Panc1 (cell line): ENCODE results near the gene BCORL1. TPM values are rescaled to one million over a fixed set of nuclear protein-coding genes. Genes with fewer than 3 reads are reported as not detected.

ENCODE experiments used
- ATAC-seq: fragments of 200-7000 bp; cut with Tn5 transposase; 2 replicates; pipeline ENCODE4 v1.9.1; 2020; ENCODE audit warnings: mild to moderate bottlenecking, moderate library complexity
- BruUV-seq: library from RNA; stranded (reverse); fragments of 400-500 nt; replicated peaks from 2 replicates; lab custom pipeline; 2021; lab: Mats Ljungman, UMichigan
- CTCF ChIA-PET: fragments of 300-600 bp; sonication (Branson Sonifier 250); formaldehyde crosslinking; loops from one replicate; lab custom pipeline; 2022; ENCODE audit warnings: antibody characterized with exemption; lab: Charles Lee
- POLR2A ChIA-PET: fragments of 300-600 bp; sonication (Branson Sonifier 250); formaldehyde crosslinking; loops from one replicate; lab custom pipeline; 2022; ENCODE audit warnings: antibody characterized with exemption; lab: Charles Lee
- DNase-seq: peaks from one replicate; pipeline ENCODE4 v3.0.0-alpha.2; 2010; ENCODE audit warnings: low read depth, low spot score
- H3K27ac ChIP-seq: 2 replicates; pipeline ENCODE4 v1.5.1; 2011; ENCODE audit warnings: mild to moderate bottlenecking, low read length, inconsistent platforms
- H3K27me3 ChIP-seq: fragments of 200-500 bp; sonication (Bioruptor generic); 2 replicates; pipeline ENCODE4 v1.6.0; 2014; ENCODE audit warnings: low read length, inconsistent platforms; ENCODE audit not compliant: control insufficient read depth, insufficient read depth
- H3K36me3 ChIP-seq: fragments of 200-500 bp; sonication (Bioruptor generic); 2 replicates; pipeline ENCODE4 v1.5.1; 2014; ENCODE audit warnings: inconsistent platforms, mild to moderate bottlenecking, low read length, moderate library complexity; ENCODE audit not compliant: control insufficient read depth, insufficient read depth
- H3K4me1 ChIP-seq: 2 replicates; pipeline ENCODE4 v1.5.1; 2011; ENCODE audit warnings: inconsistent platforms, mild to moderate bottlenecking, low read length, moderate library complexity; ENCODE audit not compliant: control insufficient read depth, insufficient read depth
- H3K4me3 ChIP-seq, 2 experiments: 2 replicates each; pipeline ENCODE4 v1.5.1; 2011 to 2012; ENCODE audit warnings: low read depth in 2 of 2, low read length in 2 of 2, mild to moderate bottlenecking in 2 of 2, inconsistent platforms in 1 of 2, moderate library complexity in 1 of 2
- H3K9me3 ChIP-seq: fragments of 200-500 bp; sonication (Bioruptor generic); 2 replicates; pipeline ENCODE4 v1.5.1; 2014; ENCODE audit warnings: low read depth, mild to moderate bottlenecking, inconsistent platforms, low read length, moderate library complexity; ENCODE audit not compliant: control insufficient read depth, insufficient read depth
- POLR2AphosphoS5 ChIP-seq: IDR thresholded peaks from 2 replicates; pipeline ENCODE4 v1.6.1; 2012; ENCODE audit warnings: mild to moderate bottlenecking, low read depth, low read length, moderate library complexity
- REST ChIP-seq, 2 experiments: IDR thresholded peaks; 2 replicates each; pipeline ENCODE4 v1.6.1; 2011 to 2012; ENCODE audit warnings: low read depth in 2 of 2, control low read depth in 1 of 2, low read length in 1 of 2, mild to moderate bottlenecking in 1 of 2, moderate library complexity in 1 of 2; ENCODE audit not compliant: insufficient read depth in 1 of 2
- SIN3A ChIP-seq: IDR thresholded peaks from 2 replicates; pipeline ENCODE4 v1.6.1; 2012; ENCODE audit warnings: low read depth, mild to moderate bottlenecking, low read length, moderate library complexity, borderline replicate concordance; ENCODE audit not compliant: insufficient read depth
- TCF7L2 ChIP-seq: IDR thresholded peaks from 2 replicates; pipeline ENCODE4 v1.6.1; 2011; ENCODE audit warnings: mild to moderate bottlenecking, low read depth, low read length, inconsistent platforms
- in situ Hi-C: cut with HindIII; loops from 2 replicates; pipeline ENCODE4 v1.10.0; 2016; ENCODE audit warnings: low sequenced_read_pairs, low pct_unique_long_range_greater_than_20kb
- intact Hi-C: fragments of 100-400 bp; cut with micrococcal nuclease; formaldehyde crosslinking; loops from one replicate; pipeline ENCODE4 v1.10.0; 2022; ENCODE audit not compliant: unreplicated experiment
- total RNA-seq: library from RNA; stranded (reverse); gene quantifications from one replicate; pipeline ENCODE4 v1.2.1, GENCODE V29; 2021; ENCODE audit not compliant: unreplicated experiment
- TF ChIP-seq, protein P1 (sequence below): fragments of 450-650 bp; IDR thresholded peaks from 2 replicates; pipeline ENCODE4 v1.5.1; 2017; ENCODE audit warnings: mild to moderate bottlenecking

The BCORL1 gene
- total RNA-seq, 1 experiment from 2014 or later = 67.4 TPM

DNA sequence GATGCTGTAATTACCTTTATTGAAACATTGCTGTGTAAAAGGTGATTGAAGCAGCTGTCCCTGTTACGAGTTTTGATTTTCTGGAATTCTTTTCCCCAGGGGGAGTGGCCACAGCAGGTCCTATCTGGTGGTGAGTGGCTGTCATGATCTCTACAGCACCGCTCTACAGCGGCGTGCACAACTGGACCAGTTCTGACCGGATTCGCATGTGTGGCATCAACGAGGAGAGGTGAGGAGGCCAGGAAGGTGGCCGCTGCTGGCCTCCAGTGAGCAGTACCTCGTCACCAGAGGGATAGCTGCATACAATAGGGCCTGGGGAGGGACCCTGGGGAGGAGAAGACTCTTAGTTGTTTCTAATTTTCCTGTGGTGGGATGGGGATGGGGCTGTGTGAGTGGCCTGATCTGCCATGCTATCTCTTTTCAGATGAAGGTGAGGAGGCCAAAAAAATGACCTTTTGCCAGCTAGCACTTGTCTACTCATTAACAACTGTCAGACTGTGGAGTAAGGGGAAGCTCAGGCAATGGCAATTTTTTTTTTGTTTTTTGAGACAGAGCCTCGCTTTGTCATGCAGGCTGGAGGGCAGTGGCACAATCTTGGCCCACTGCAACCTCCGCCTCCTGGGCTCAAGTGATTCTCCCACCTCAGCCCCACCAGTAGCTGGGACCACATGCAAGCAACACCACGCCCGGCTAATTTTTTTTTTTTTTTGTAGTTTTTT is 22.8 kb downstream of the BCORL1 start:
- Histone ChIP-seq H3K4me3 (no peak overlapping the region), H3K27ac (no peak overlapping the region), H3K27me3 (no peaks in the 10 kb centered on the region), H3K4me1 (no peaks in the 10 kb centered on the region), H3K9me3 (no peaks in the 10 kb centered on the region), H3K36me3 (peaks cover 10% of the 10 kb centered on the region; the same call in 1 of the 2 replicates)
- in situ Hi-C loops = no loop called here
- DNase-seq (no peak), ATAC-seq (no peak)
- ChIA-PET POLR2A (interaction anchor here (0.6 kb wide), 1 partner anchor 10 kb away, joined by 3 read pairs; no protein-coding TSS in a partner anchor), CTCF (no interaction called here)
- no TSS peak for BruUV-seq
- TF ChIP-seq TCF7L2 (no peak), SIN3A (no peak), REST (IDR thresholded peaks at IDR 0.05; ENCODE audit: insufficient read depth in 1 of 2, low read depth in 2 of 2, low read length in 1 of 2) (no peak)
- intact Hi-C loops = no loop called here

GRCh38 chrX:130009658-130010223 is 27.3 kb downstream of the BCORL1 start:
- POLR2A ChIA-PET = interaction anchor here (0.6 kb wide), 1 partner anchor 16 kb away, joined by 3 read pairs; no protein-coding TSS in a partner anchor
- intact Hi-C loops = no loop called here

More at GRCh38 chrX:130009658-130010223, 27.3 kb downstream of the BCORL1 start:
- Histone ChIP-seq H3K27me3 (no peaks in the 10 kb centered on the region), H3K4me1 (no peaks in the 10 kb centered on the region), H3K9me3 (no peaks in the 10 kb centered on the region), H3K4me3 (no peak overlapping the region), H3K27ac (no peak overlapping the region), H3K36me3 (peaks cover 15% of the 10 kb centered on the region; the same call in 1 of the 2 replicates)
- TF ChIP-seq SIN3A (no peak), POLR2AphosphoS5 (no peak), TCF7L2 (no peak), REST (IDR thresholded peaks at IDR 0.05; ENCODE audit: insufficient read depth in 1 of 2, low read depth in 2 of 2, low read length in 1 of 2) (no peak)
- TF ChIP-seq, protein P1, sequence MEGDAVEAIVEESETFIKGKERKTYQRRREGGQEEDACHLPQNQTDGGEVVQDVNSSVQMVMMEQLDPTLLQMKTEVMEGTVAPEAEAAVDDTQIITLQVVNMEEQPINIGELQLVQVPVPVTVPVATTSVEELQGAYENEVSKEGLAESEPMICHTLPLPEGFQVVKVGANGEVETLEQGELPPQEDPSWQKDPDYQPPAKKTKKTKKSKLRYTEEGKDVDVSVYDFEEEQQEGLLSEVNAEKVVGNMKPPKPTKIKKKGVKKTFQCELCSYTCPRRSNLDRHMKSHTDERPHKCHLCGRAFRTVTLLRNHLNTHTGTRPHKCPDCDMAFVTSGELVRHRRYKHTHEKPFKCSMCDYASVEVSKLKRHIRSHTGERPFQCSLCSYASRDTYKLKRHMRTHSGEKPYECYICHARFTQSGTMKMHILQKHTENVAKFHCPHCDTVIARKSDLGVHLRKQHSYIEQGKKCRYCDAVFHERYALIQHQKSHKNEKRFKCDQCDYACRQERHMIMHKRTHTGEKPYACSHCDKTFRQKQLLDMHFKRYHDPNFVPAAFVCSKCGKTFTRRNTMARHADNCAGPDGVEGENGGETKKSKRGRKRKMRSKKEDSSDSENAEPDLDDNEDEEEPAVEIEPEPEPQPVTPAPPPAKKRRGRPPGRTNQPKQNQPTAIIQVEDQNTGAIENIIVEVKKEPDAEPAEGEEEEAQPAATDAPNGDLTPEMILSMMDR = no peak
- no peak for DNase-seq
- CTCF ChIA-PET = interaction anchor here (0.6 to 1.2 kb wide), 2 partner anchors 15 to 18 kb away, joined by 3 read pairs; no protein-coding TSS in a partner anchor
- BruUV-seq = no TSS peak
- no peak for ATAC-seq
- in situ Hi-C loops = no loop called here
